Mucosa of descending colon (tissue), 3 donors: ENCODE data around the gene ACADVL. TPM values are rescaled to one million over a fixed set of nuclear protein-coding genes. Genes with fewer than 3 reads are reported as not detected.

Experiments used
- ATAC-seq: fragments of 200-7000 bp; cut with Tn5 transposase; one replicate; pipeline ENCODE4 v1.9.1; 2020; ENCODE audit warnings: mild to moderate bottlenecking, moderate library complexity
- DNase-seq, 3 donors: peaks; one replicate each; pipeline ENCODE4 v3.0.0-alpha.2; 2020
- H3K36me3 ChIP-seq: fragments of 200-600 bp; one replicate; pipeline ENCODE4 v1.8.0; 2021; ENCODE audit warnings: low read depth, mild to moderate bottlenecking
- H3K4me1 ChIP-seq: fragments of 200-600 bp; one replicate; pipeline ENCODE4 v1.8.0; 2021; ENCODE audit warnings: low read depth, mild to moderate bottlenecking
- H3K4me3 ChIP-seq: fragments of 200-600 bp; one replicate; pipeline ENCODE4 v1.8.0; 2021; ENCODE audit warnings: mild to moderate bottlenecking
- H3K9me3 ChIP-seq: fragments of 200-600 bp; one replicate; pipeline ENCODE4 v1.8.0; 2021; ENCODE audit warnings: mild to moderate bottlenecking
- CTCF ChIP-seq: fragments of 200-600 bp; IDR thresholded peaks from one replicate; pipeline ENCODE4 v1.8.0; 2022; ENCODE audit warnings: antibody characterized with exemption, mild to moderate bottlenecking
- intact Hi-C, 2 donors: fragments of 100-400 bp; cut with DNase I in 1 of 2; cut with micrococcal nuclease in 1 of 2; formaldehyde crosslinking; loops; one replicate each; pipeline versions ENCODE4 v1.11.0 to v1.11.1; 2022; cut with DNase I, micrococcal nuclease
- total RNA-seq, 3 donors: library from RNA; stranded (reverse); fragmentation: NEBNext Ultra II Directional in 2 of 3; extraction: Animal tissue kit (Norgen Biotek cat#: 25700) in 2 of 3; gene quantifications; one replicate each; pipeline versions ENCODE4 v1.2.1 to v1.2.4, GENCODE V29; 2021 to 2023
- donor health status: DM: no; HTN: no; CAD: no; lungs with moderate emphysema.
- donor health status: DM: no; HTN: no; CAD: no.
- donor health status: DM: no; HTN: yes; CAD: no.

The ACADVL gene
- total RNA-seq, 3 donors from 2014 or later, result 729 to 1,007 (median 804) TPM

GRCh38 chr17:7190276-7190917 is 29.3 kb upstream of the ACADVL start:
- Histone ChIP-seq H3K4me1 (no peaks in the 10 kb centered on the region), H3K9me3 (no peaks in the 10 kb centered on the region), H3K36me3 (no peaks in the 10 kb centered on the region), H3K4me3 (no peak overlapping the region)
- DNase-seq (no peak), ATAC-seq (no peak)
- intact Hi-C loops, result no loop called here
- no peak for TF ChIP-seq CTCF

- ATAC-seq (no peak), DNase-seq (no peak)
- no peaks in the 10 kb centered on the region for H3K9me3 ChIP-seq
- no peak overlapping the region for H3K4me3 ChIP-seq
- H3K36me3 ChIP-seq, result no peaks in the 10 kb centered on the region
- H3K4me1 ChIP-seq, result no peaks in the 10 kb centered on the region
- no peak for TF ChIP-seq CTCF
- intact Hi-C loops, result no loop called here
Measured at GRCh38 chr17:7191069-7191468, 28.7 kb upstream of the ACADVL start.

- Histone ChIP-seq H3K4me3 (no peak overlapping the region), H3K4me1 (no peaks in the 10 kb centered on the region), H3K9me3 (no peaks in the 10 kb centered on the region), H3K36me3 (no peaks in the 10 kb centered on the region)
- TF ChIP-seq CTCF, result no peak
- DNase-seq (peak in 1 of 3 donors; percentile 65), ATAC-seq (peak; percentile 76)
- intact Hi-C loops, result no loop called here
Measured at GRCh38 chr17:7191571-7192270, 28.0 kb upstream of the ACADVL start.

GRCh38 chr17:7192271-7192937 is 27.3 kb upstream of the ACADVL start:
- intact Hi-C loops, result no loop called here
- no peaks in the 10 kb centered on the region for H3K4me1 ChIP-seq
- no peak for DNase-seq
- TF ChIP-seq CTCF, result no peak
- H3K4me3 ChIP-seq, result no peak overlapping the region
- no peaks in the 10 kb centered on the region for H3K9me3 ChIP-seq
- H3K36me3 ChIP-seq, result no peaks in the 10 kb centered on the region
- no peak for ATAC-seq

DNA sequence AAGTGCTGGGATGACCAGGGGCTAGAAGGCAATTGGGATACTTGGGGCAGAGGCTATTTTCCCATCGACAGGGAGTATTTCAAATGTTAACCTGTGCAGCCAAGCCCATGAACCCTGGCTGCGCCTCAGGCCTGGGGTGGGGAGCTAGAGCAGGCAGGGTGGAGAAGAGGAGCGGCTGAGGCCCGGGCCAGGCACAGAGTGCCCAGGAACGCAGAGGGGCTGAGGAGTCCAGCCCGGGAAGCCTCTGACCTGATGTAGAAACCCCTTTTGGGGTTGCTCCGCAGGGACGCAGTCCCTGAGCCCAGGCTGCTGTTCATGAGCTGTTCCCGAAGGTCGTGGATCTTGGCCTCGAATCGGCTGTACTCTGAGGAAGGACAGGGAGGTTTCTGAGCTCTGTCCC is 23.8 kb upstream of the ACADVL start:
- no peaks in the 10 kb centered on the region for H3K9me3 ChIP-seq
- H3K4me1 ChIP-seq, result no peaks in the 10 kb centered on the region
- intact Hi-C loops, result no loop called here
- ATAC-seq (no peak), DNase-seq (no peak)
- no peak for TF ChIP-seq CTCF
- no peaks in the 10 kb centered on the region for H3K36me3 ChIP-seq
- no peak overlapping the region for H3K4me3 ChIP-seq
